Activated naive CD4-positive, alpha-beta T cell treated with anti-CD3 and anti-CD28 coated beads, Interleukin-2, amount 50 U/mL, for 72 hours (primary cell): ENCODE data around the gene LIF. TPM values are rescaled to one million over a fixed set of nuclear protein-coding genes. Genes with fewer than 3 reads are reported as not detected.

ENCODE experiments used
- ATAC-seq, 2 donors: fragments of 150-1000 bp; cut with Tn5 transposase; 2 replicates each; pipeline ENCODE4 v1.10.0; 2021; ENCODE audit warnings: mild to moderate bottlenecking in 2 of 2, moderate library complexity in 2 of 2
- DNase-seq, 2 donors: peaks; one replicate each; pipeline ENCODE4 v3.0.0; 2021 to 2022; ENCODE audit warnings: low spot score in 2 of 2
- H3K27ac Mint-ChIP-seq, 2 donors: one replicate each; pipeline ENCODE4 v1.8.0; 2022; ENCODE audit warnings: mild to moderate bottlenecking in 2 of 2, mixed read lengths in 2 of 2
- H3K36me3 Mint-ChIP-seq, 2 donors: one replicate each; pipeline ENCODE4 v1.8.0; 2022; ENCODE audit warnings: mixed read lengths in 2 of 2
- H3K9me3 Mint-ChIP-seq, 2 donors: one replicate each; pipeline ENCODE4 v1.8.0; 2022; ENCODE audit warnings: mixed read lengths in 2 of 2
- total RNA-seq, 2 donors: library from RNA; stranded (reverse); gene quantifications; one replicate each; pipeline ENCODE4 v1.2.3, GENCODE V29; 2022

The LIF gene
- total RNA-seq, 2 donors from 2014 or later = 68.9 to 522 TPM

DNA sequence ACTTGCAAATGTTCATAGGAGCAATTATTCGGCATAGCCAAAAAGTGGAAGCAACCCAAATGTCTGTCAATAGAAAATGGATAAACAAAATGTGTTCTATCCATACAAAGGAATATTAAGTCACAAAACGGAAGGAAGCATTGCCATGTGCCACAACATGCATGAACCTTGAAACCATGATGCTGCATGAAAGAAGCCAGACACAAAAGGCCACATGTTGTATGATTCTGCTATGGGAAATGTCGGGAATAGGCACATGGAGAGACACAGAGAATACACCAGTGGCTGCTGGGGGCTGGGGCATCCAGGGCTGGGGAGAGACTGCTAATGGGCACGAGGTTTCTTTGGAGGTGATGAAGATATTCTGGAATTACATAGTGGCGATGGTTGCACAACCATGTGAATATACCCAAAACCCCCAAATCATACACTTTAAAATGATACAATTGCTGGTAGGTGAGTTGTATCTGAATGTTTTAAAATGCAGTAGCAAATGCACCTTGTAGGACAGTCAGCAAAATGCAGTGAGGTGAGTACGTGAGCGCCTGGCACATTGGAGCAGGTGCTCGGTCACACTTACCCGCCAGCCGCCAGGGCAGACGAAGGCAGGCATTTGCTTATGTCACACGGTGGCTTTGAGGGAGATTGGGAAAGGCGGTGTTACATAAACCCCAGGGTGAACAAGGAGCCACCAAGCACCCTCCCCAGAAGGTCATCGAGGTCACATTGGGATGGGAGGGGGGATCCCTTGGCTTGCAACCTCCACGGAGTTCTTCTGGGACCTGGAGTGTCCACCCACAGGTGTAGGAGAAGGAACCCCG, 26.4 kb upstream of the LIF start:
- Mint-ChIP-seq H3K9me3 (no peaks in the 10 kb centered on the region), H3K36me3 (peaks cover 7 to 39% of the 10 kb centered on the region in 2 donors), H3K27ac (peak overlapping the region in 1 of 2 donors; percentile 46)
- DNase-seq (no peak), ATAC-seq (no peak)

DNA sequence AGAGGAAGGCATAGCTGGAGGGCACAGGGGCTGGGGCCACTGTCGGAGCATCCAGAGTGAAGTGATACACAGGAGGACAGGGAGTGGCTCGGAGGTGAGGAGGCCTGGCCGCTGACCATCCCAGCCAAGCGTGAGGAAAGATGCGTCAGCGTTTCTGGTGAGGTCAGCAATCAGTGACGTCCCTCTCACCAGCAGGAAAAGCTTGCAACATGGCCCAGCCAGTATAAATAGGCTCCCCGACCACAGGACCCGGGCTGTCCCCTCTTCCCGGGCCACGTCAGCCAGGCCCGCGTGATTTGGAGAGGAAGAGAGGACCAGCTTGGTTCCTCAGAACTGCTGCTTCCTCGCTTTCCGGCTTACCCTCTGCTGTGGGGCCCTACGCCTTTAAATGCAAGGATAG, 24.3 kb upstream of the LIF start:
- H3K27ac Mint-ChIP-seq = peak overlapping the region in 1 of 2 donors; percentile 11
- H3K9me3 Mint-ChIP-seq = no peaks in the 10 kb centered on the region
- no peak for DNase-seq
- no peak for ATAC-seq
- peaks cover 13 to 42% of the 10 kb centered on the region in 2 donors for H3K36me3 Mint-ChIP-seq

DNA sequence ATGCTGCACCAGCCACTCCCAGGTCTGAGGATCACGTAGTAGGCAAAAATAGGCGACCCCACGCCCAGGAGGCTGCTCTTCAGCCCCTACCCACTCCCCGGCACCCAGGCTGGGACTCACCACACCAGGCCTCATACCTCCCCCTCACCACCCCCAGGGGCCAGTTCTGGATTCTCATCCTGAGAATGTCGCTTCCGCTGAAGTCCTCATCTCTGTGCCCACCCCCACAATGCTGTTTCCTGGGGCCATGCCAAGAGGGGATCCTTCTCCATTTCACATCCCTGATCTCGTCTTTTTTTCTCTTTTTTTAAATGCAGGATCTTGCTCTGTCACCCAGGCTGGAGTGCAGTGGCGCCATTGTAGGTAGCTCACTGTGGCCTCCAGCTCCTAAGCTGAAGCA, 21.8 kb upstream of the LIF start:
- Mint-ChIP-seq H3K9me3 (no peaks in the 10 kb centered on the region), H3K36me3 (peaks cover 19 to 60% of the 10 kb centered on the region in 2 donors), H3K27ac (peak overlapping the region; percentile 78 to 98)
- ATAC-seq (no peak), DNase-seq (no peak)

DNA sequence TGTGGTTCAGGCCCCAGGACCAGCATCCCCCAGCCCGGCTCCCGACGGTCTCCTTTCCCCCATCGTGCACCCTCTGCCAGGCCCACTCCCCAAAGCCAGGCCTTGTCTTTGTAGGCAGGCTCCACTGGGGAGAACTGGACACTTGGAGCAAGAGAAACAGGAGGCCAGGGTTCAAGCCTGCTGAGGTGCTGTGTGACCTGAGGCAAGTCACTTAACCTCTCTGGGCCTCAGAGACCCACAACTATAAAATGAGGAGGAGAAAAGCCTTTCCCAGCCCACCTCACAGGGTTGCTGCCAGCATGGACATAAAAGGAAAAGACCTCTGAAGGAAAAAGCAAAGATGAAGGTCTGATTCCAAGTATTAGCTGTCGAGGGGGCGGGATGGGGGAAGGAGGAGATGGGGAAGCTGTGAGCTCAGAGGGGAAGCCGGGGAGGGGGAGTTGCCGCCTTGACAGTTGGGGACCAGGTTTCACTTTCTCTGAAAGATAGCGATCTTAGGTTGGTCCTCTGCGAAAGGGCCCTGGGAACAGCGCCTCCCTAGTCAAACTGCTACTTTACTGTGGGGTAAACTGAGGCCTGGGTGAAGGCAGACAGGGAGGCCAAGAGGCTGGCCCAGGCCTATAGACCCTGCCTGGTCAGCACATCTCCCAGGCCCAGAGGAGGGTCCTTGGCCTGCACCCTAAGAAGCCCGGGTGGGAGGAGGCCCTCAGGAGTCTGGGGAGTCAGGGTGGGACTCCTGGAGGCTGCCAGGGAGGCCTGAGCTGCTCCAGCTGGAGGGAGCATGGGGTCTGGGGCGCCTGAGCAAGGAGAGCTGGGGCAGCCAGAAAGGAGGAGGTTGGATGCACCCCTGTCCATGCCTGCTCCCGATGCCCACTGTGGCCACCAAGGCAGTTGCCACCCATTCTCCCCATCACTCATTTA, 21.1 kb upstream of the LIF start:
- peak overlapping the region; percentile 95 to 98 for H3K27ac Mint-ChIP-seq
- ATAC-seq = peak in 1 of 2 donors; percentile 38
- H3K36me3 Mint-ChIP-seq = peaks cover 22 to 67% of the 10 kb centered on the region in 2 donors
- H3K9me3 Mint-ChIP-seq = no peaks in the 10 kb centered on the region
- no peak for DNase-seq

DNA sequence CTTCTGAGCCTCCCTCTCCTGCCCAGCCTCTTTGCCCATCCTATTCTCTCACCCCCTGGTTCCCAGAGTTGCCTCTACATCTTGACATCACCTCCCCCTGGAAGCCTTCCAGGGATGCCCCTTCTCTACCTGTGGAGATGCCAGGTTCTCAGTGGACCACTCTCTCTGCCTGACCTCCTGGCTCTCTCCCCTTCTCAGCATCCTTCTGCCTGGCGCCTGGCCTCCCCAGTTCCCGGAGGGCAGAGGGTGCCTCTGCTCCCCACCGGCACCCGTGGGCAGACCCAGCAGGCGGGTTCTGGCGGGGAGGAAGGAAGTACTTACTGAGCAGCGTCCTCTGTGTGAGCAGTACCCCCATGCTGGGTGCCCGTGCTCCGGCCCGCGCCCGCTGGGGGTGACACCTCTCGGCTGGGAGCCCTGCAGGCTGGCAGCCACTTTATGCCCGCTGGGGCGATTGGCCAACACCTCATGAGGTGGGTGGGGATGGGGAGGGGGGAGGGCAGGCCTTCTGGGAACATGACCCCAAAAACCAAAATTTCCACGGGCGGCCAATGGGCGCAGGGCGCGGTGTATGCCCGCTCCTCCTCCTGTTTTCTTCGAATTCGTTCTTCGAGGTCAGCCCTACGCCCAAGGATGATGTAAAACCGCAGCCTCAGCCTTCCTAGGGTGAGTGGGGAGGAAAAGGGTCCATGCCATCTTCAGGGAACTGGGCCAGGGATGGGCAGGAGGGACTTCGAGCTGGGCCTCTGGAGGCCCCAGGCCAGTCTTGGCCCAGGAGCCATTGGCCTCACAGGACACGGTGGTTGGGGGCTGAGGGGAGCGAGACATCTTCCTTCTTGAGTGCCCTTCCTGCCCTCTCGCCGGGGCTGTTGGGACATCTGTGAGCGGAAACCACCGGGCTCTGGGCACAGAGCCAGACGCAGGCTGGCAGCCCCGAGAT, 20.2 kb upstream of the LIF start, which contains the start of gene OSM:
Gene OSM, minus strand, starts transcription at position 407 of the 937 bp plus-strand sequence. Its CDS starts 52 bp downstream, at position 355.
- Mint-ChIP-seq H3K9me3 (no peaks in the 10 kb centered on the region), H3K27ac (peak within 1 kb of the TSS; percentile 97 to 98), H3K36me3 (peaks cover 22 to 75% of the 10 kb centered on the region in 2 donors)
- DNase-seq = peak; percentile 62 to 88
- ATAC-seq = peak; percentile 44 to 55

DNA sequence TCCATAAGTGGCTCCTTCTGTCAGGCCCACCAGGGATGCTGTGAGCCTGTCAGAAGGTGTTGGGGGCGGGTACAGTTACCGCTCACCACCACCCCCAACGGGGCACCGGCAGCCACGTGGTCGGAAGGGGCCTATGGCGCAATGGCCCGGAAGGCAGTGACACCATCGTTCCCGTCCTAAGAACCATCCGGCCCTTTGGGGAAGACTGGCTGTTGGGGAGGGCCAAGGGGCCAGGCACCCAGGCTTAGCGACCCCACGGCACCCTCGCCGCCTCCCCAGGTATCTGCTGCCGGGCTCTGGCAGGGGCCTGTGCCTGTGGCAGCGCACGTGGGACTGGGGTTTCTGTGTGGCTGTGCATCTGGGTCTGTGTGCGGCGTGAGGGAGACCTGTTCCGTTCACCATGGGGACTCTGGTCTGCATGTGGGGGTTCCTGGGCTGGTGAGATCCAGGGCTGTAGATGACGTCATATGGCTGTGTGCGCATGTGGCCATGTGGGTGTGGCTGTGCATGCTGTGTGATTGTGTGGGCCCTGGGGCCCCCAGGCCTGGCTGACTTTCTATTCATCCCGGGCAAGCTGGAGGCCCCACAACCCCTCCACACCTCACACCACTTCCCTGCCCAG, 19.4 kb upstream of the LIF start:
- Mint-ChIP-seq H3K27ac (peak overlapping the region; percentile 97 to 98), H3K9me3 (no peaks in the 10 kb centered on the region), H3K36me3 (peaks cover 22 to 69% of the 10 kb centered on the region in 2 donors)
- peak; percentile 68 to 79 for ATAC-seq
- peak; percentile 83 to 89 for DNase-seq

DNA sequence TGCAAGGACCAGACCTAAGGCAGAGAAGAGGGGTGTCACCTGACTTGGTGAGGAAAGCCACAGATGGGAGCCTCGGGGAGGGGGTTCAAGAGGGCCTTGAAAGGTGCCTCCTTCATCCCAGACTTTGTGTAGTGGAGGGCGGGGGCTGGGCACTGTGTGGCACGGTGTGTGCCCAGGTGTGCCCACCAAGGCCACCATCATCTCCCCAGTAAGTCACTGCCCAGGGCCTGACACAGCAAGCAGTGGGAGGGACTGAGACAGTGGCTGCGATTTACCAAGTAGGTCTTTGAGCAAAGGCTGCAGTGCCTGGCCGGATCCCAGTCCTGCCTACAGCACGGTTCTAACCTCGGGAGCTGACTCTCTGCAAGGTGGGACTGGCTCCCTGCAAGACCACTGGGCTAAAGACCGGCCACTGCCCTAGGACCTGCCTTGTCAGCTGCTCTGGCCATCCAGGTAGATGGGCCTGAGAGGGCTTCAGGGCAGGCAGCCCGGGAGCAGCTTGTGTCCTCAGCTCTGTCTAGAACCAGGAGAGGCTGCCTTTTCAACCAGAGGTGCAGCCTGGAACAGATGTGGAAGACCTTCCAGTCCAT, 18.7 kb upstream of the LIF start:
- DNase-seq (no peak), ATAC-seq (no peak)
- Mint-ChIP-seq H3K9me3 (no peaks in the 10 kb centered on the region), H3K27ac (peak overlapping the region; percentile 84 to 98), H3K36me3 (peaks cover 22 to 64% of the 10 kb centered on the region in 2 donors)

DNA sequence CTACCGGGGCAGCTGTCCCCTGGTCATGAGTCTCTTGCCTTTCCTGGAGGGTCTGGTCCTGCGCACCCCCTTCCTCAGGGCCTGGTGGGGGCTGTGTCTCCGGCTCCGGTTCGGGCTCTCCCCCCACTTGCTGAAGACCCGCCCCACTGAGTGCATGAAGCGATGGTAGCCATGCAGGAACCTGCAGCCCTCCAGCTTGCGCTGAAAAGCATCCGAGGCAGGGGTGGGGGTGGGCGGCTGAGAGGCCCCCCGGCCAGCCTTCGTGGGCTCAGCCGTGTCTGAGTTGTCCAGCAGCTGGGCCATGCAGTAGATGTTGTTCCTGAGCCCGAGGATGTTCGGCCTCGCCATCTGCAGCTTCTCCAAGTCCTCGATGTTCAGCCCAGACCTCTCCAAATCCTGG, 17.3 kb upstream of the LIF start:
- Mint-ChIP-seq H3K36me3 (peaks cover 22 to 54% of the 10 kb centered on the region in 2 donors), H3K27ac (peak overlapping the region in 1 of 2 donors; percentile 98), H3K9me3 (no peaks in the 10 kb centered on the region)
- no peak for DNase-seq
- ATAC-seq = no peak

DNA sequence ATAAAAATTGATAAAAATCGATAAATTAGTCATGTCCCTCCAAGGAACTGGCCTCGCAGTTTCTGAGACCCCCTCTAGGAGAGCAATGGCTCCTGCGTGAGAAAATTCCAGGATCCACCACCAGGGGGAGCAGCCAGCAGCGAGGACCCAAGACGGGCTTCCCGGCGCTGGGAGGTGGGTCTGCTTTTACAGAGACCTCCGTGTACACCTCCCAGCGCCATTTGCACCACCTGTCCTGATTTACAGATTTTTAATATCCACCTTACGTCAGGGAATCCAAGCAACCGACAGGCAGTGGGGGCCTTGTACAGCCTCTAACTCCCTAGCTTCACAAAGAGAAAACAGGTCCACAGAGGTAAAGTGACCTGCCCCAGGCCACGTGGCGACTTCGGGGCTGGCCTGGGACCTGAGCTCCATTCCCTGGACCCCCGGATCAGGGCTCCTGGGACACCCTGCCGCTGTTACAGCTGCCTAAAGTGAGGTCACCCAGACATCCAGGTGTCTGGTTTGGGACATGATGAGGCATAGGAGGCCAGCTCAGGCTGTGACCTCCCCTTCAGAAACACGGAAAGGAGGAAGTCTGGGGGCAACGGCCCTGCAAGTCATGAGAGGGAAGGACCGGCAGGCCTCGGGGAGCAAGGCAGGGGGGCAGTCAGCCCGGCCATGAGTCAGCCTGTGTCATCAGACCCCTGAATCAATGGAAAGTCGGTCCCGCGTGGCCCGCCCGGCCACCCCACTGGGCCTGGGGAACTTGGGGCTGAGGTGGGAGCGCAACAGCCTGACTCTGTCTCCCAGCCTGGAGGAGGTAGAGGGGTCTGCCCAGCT, 16.6 kb upstream of the LIF start:
- DNase-seq (peak; percentile 76 to 91), ATAC-seq (peak in 1 of 2 donors; percentile 18)
- Mint-ChIP-seq H3K9me3 (no peaks in the 10 kb centered on the region), H3K36me3 (peaks cover 16 to 47% of the 10 kb centered on the region in 2 donors), H3K27ac (peak overlapping the region; percentile 44 to 84)

DNA sequence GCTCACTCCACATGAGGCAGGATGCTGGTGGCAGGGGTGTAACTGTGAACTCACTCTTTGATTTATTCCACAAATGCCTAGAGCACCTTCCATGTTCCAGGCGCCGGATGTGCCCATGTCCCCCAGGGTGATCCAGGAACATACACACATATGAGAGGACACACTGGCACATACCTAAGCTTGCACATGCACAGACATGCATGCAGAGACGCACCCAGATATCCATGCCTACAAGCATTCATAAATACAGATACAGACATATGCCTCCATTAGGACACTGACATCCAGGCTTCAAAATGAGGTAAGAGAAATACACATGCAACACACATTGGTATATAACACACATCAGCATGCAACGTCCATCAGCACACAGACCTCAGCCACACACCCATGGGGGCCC, 15.6 kb upstream of the LIF start:
- Mint-ChIP-seq H3K9me3 (no peaks in the 10 kb centered on the region), H3K27ac (no peak overlapping the region), H3K36me3 (peaks cover 16 to 44% of the 10 kb centered on the region in 2 donors)
- DNase-seq (no peak), ATAC-seq (no peak)

DNA sequence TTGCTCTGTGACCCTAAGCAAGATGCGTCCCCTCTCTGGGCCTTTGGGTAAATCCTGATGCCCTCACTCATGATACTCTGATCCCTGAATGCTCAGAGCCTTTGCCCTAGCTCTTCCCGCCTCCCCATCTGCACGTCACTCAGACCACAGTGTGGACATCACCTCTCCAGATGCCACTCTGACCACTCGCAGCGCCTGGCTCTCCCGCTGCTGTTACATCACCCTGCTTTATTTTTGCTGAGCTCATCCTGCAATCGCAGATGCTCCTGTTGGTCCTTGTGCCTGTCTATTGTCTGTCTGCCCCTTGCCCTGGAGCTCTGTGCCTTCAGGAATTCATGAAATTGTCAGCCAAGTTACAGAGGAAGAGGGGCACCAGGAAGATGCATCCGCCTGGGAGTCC, 14.6 kb upstream of the LIF start:
- no peak for ATAC-seq
- Mint-ChIP-seq H3K27ac (peak overlapping the region in 1 of 2 donors; percentile 3), H3K36me3 (peaks cover 13 to 39% of the 10 kb centered on the region in 2 donors), H3K9me3 (no peaks in the 10 kb centered on the region)
- no peak for DNase-seq

DNA sequence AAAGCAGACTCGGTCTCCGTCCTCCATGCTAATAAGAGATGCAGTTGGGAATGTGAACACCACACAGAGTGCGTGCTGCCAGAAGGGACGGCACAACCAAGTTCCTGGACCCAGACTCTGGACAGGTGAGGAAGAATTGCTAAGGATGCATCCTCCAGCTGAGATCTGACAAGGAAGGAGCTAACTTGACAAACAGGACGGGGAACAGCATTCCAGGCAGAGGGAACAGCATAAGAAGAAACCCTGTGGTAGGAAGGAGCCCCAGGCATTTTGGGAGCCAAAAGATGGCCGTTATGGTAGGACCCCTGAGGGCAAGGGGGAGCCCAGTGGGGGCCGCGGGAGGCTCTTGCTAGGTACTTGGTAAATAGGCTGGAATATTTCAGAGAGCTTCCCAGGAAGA, 14.1 kb upstream of the LIF start:
- Mint-ChIP-seq H3K36me3 (peaks cover 8 to 34% of the 10 kb centered on the region in 2 donors), H3K27ac (no peak overlapping the region), H3K9me3 (no peaks in the 10 kb centered on the region)
- DNase-seq (no peak), ATAC-seq (no peak)

DNA sequence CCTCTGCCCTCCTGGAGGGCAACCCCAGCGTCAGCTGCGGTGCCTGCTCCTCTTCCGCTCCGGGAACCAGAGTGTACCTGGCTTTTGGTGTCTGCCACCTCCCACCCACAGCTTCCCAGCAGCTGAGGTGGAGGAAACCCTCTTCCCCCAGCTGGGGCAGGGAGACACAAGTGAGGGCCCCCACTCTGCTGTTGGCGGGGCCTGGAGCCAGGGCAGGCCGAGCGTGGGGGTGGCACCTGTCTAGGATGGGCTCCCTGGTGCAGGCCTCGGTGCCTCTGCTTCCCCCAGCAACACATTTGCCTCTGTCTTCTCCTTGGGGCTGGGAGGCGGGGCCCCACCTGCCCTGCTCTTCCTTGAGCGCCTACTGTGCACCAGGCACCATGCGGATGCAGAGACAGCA, 13.7 kb upstream of the LIF start:
- DNase-seq (no peak), ATAC-seq (no peak)
- Mint-ChIP-seq H3K9me3 (no peaks in the 10 kb centered on the region), H3K27ac (no peak overlapping the region), H3K36me3 (peaks cover 4 to 30% of the 10 kb centered on the region in 2 donors)

DNA sequence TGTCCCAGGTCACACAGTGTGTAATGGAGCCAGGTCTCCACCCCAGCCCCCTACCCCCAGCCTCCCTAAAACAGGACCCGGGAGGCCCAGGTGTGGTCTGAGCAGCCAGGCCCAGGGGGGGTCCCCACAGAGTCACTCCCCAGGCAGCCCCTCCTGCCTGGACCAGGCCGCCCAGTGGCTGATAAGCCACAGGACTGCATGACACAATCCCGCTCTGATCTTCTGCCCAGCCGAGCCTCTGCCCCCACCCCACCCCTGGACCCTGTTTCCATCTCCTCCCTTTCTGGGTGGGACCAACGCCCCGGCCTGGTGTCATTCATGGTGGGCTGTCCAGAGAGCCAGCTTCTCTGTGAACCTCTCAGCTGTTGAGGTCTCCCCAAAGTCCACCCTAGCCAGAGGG, 7.8 kb upstream of the LIF start:
- H3K9me3 Mint-ChIP-seq = no peaks in the 10 kb centered on the region
- ATAC-seq (no peak), DNase-seq (no peak)
- H3K36me3 Mint-ChIP-seq = no peaks in the 10 kb centered on the region
- H3K27ac Mint-ChIP-seq = no peak overlapping the region
